GM19395 (cell line): Measurements from ENCODE around the gene POLR1G.

ENCODE experiments used
- ATAC-seq: cut with Tn5 transposase; IDR thresholded peaks from one replicate; pipeline ENCODE4 v1.9.1; 2021; ENCODE audit warnings: mild to moderate bottlenecking, moderate library complexity; ENCODE audit not compliant: unreplicated experiment

POLR1G gene

GRCh38 chr19:45406226-45407090 is at the start of gene POLR1G:
Gene POLR1G, plus strand, starts transcription at chr19:45406644. Its CDS starts 53 bp downstream, at chr19:45406697.
- ATAC-seq = peak; percentile 83

- ATAC-seq = no peak
Measured at GRCh38 chr19:45356760-45357444, 49.5 kb upstream of the POLR1G start.

GRCh38 chr19:45357445-45357783 is 49.0 kb upstream of the POLR1G start:
- no peak for ATAC-seq

- ATAC-seq = no peak
Measured at GRCh38 chr19:45358213-45358792, 48.1 kb upstream of the POLR1G start.

GRCh38 chr19:45361608-45362007 is 44.8 kb upstream of the POLR1G start:
- no peak for ATAC-seq

GRCh38 chr19:45362291-45362690 is 44.2 kb upstream of the POLR1G start:
- ATAC-seq = no peak

- no peak for ATAC-seq
Measured at GRCh38 chr19:45363861-45364459, 42.5 kb upstream of the POLR1G start.

- no peak for ATAC-seq
Measured at GRCh38 chr19:45364696-45365095, 41.7 kb upstream of the POLR1G start.

GRCh38 chr19:45368127-45368526 is 38.3 kb upstream of the POLR1G start:
- no peak for ATAC-seq

GRCh38 chr19:45368737-45369340 is 37.6 kb upstream of the POLR1G start:
- ATAC-seq = no peak

- ATAC-seq = peak; percentile 94
Measured at GRCh38 chr19:45370410-45371204, 35.8 kb upstream of the POLR1G start, which contains the start of gene ERCC2. Gene ERCC2, minus strand, starts transcription at chr19:45370573. Its CDS starts 33 bp downstream, at chr19:45370540.

GRCh38 chr19:45376045-45376724 is 30.3 kb upstream of the POLR1G start:
- no peak for ATAC-seq

- ATAC-seq = no peak
Measured at GRCh38 chr19:45380107-45380506, 26.3 kb upstream of the POLR1G start.

GRCh38 chr19:45382426-45382825 is 24.0 kb upstream of the POLR1G start:
- ATAC-seq = no peak

GRCh38 chr19:45385392-45386221 is 20.8 kb upstream of the POLR1G start:
- no peak for ATAC-seq

- no peak for ATAC-seq
Measured at GRCh38 chr19:45391346-45391745, 15.1 kb upstream of the POLR1G start.

- ATAC-seq = no peak
Measured at GRCh38 chr19:45391871-45392665, 14.4 kb upstream of the POLR1G start.
